GM19239 (cell line): Measurements from ENCODE around the gene TMEM94.
A peak's percentile ranks its signal among the peaks of the same experiment; 100 is the strongest.
"Not testable (repeated sequence)": the region's sequence is repeated elsewhere in the genome, so short reads cannot be mapped to it uniquely, and the experiment has no call there.

Experiments
- DNase-seq: peaks from one replicate; pipeline ENCODE4 v3.0.0; 2011; ENCODE audit warnings: low spot score; ENCODE audit not compliant: insufficient read length
- FAIRE-seq: peaks from 2 replicates; lab custom pipeline; 2011; peaks lifted over from hg19 to GRCh38; lab: Jason Lieb, UNC

Gene TMEM94

DNA sequence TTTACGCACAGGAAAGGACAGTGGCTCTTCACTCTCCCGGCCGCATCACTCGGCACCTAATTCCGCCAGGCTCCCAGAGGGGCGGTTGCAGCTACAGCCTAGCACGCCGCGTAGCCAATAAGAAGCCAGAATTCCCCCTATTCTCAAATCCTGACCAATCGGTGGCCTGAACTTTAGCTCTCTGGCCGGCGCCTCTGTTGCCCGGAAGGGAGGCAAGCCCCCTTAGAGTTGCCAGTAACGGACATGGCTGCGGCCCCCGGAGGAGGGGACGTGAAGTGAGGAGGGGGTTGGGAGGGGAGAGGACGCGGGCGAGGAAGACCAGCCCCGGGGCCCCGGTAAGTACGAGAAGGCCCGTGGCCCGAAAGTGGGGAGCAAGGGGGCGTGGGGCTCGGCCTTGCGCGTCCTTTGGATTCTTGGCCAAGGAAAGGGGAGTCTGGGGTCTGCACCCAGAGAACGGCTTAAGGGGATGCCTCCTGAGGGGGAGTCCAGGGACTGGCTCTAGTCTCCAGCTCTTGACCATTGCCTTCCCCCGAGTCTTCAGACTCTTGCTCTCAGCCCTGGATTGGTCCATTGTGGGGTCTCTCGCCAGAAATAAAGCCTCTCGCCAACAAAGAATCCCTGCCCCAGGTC lies at the start of gene TMEM94:
Gene TMEM94 (plus strand): TSS at position 219 of the 630 bp plus-strand sequence. CDS start 15,271 bp downstream, outside the sequence.
- DNase-seq, result peak; percentile 89
- FAIRE-seq, result peak; percentile 74

DNA sequence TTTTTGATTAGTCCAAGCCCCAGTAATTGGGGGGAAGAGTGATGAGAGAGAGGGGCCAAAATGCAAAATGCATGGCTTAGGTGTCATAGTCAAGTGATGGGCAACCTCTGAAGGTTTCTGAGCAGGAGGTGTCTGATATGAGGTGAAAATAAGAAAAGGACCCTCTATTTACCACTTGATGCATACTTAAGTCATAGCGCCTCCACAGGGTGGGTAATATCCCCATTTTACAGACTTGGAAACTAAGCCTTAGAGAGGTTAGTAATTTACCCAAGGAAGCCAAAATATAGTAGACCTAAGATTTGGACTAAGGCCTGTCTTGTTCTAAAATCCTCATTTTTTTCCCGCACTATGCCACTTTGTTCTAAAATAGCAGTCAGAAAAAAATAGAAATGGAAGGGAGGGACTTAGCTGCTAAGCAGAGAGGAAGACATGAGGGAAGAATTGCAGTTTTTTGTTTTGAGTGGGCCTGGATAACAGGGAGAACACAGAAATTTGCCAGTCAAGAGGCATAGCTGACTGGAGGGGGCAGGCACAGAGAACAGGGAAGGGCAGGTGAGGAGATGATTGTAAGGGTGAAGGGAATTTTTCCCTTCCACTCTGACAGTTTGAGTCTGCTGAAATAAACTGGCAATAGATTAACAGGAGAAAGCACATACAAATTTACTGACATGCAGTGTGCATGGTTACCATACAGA lies 48.6 kb upstream of the TMEM94 start:
- no peak for FAIRE-seq

DNA sequence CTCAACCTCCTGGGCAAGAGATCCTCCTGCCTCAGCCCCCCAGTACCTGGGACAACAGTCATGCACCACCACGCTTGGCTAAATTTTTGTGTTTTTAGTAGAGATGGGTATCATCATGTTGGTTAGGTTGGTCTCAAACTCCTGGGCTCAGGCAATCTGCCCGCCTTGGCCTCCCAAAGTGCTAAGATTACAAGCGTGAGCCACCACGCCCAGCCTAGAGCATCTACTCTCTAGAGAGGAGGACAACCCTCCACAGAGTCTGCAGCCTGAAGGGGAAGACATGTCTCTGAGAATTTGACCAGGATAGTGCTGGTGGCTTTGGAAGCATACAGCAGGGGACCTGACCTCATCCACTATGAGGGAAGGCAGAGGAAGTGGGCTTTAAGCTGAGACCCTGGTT lies 46.3 kb upstream of the TMEM94 start:
- FAIRE-seq (no peak), DNase-seq (no peak)

More for the DNA sequence above, 48.6 kb upstream of the TMEM94 start:
- no peak for DNase-seq

DNA sequence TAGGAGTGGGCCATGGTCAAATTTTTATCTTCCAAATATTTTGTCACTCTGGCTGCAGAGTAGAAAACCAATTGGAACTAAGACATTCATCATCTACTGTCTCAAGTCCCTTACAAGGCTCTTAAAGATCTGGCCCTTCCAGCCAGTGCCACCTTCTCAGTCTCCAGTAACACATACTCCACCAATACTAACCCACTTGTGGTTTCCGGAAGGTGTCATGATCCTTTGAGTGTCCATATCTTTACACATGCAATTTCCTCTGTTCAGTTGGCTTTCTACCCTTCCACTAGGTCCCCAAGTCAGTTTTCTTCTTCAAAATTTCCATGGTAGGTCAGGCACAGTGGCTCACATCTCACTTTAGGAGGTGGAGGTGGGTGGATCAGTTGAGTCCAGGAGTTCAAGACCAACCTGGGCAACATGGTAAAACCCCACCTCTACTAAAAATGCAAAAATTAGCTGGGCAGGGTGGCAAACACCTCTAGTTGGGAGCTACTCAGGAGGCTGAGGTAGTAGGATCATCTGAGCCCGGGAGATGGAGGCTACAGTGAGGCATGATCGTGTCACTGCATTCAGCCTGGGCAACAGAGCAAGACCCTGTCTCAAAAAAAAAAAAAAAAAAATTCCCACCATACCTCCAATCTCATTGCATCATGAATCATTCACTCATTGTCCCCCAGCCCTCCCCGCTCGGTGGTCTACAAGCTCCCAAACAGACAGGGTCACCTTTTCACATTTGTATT lies 44.9 kb upstream of the TMEM94 start:
- DNase-seq (no peak), FAIRE-seq (no peak)

DNA sequence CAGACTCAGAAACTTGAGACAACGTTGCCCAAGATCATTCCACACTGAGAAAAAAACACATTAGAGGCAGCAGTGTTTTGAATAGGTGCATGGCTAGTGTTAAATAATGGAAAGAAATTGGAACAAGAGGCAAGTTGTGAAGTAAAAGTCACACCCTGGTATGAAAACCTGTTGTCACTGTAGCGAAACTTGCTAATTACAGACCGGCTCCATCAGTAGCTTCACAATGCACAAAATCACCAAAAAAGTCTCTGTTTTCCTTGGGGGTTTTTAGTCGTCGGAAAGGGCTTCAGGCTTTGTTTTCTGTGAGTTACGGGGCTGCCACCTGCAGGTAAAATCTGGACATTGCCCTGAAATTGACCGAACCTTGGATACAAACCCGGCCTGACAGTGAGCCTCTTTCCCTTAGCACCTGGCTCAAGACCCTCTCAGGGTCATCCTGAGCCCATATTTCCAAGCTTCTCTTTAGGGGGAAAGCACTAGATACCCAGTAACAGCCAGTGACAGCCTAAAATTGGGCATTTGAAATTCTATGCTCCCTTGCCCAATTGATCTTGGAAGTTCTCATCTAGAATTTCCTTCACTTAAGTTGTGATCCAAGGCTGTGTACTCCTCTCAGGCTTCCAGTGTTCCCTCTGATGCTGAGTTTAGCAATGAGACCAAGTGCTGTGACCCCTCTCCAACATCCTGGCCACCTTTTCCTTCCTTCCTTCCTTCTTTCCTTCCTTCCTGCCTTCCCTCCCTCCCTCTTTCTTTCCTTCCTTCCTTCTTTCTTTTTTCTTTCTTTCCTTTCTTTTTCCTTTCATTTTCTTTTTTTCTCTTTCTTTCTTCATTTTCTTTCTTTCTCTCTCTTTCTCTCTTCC lies 43.7 kb upstream of the TMEM94 start:
- FAIRE-seq, result peak; percentile 87
- DNase-seq, result peak; percentile 70

DNA sequence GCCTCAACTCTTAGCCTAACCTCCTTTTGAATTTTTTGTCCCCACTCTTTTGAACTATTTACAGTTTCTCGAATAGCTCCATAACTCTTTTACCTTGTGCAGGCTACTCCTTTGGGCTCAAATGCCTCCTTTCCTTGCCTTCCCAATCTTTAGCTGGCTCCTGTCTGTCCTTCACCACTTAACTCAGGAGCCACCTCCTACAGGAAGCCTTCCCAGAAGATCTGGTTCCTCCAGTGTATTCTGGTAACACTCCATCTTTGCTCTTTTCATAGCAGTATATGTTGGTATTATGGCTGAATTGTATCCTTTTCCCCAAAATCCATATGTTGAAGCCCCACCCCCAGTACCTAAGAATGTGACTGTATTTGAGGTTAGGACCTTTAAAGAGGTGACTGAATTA lies 41.9 kb upstream of the TMEM94 start:
- FAIRE-seq (no peak), DNase-seq (no peak)

DNA sequence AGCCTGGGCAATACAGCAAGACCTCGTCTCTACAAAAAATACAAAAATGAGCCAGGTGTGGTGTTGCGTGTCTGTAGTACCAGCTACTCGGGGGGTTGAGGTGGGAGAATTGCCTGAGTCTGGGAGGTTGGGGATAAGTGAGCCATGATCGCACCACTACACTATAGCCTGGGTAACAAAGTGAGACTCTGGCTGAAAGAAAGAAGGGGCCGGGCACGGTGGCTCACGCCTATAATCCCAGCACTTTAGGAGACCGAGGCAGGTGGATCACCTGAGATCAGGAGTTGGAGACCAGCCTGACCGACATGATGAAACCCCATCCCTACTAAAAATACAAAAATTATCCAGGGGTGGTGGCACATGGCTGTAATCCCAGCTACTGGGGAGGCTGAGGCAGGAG lies 40.4 kb upstream of the TMEM94 start:
- DNase-seq (no peak), FAIRE-seq (no peak)

DNA sequence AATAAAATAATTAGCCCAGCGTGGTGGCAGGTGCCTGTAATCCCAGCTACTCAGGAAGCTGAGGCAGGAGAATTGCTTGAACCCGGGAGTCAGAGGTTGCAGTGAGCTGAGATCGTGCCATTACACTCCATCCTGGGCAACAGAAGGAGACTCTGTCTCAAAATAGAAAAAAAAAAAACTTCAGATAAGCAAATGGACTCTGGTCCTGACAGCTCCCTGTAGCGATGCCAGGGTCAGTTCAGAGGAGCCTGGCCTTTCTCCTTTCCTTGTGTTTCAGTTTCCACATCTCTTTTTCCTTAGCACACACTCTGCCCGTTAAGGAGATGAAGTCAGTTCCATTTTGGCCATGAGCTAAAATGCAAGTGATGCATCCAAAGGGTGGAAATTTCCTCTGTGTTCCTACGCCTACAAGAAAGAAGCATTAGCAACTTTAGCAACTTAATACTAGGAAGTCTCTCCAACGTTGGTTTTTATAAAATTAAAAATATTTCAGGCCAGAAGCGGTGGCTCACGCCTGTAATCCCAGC lies 39.3 kb upstream of the TMEM94 start:
- no peak for FAIRE-seq

DNA sequence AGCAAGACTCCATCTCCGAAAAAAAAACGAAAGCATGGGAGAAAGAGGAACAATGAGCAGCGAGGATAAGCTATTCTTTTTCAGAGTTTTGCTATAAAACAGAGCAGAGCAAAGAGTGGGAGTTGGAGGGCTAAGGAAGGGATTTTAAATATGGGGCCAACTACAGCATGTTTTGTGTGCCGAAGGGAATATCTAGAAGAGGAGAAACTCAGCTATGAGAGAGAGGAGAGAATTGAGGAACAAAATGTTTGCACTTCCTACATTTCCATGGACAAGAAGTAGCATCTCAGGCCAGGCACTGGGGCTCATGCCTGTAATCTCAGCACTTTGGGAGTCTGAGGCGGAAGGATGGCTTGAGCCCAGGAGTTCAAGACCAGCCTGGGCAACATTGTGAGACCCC lies 37.9 kb upstream of the TMEM94 start:
- no peak for DNase-seq
- no peak for FAIRE-seq

More for the DNA sequence above, 39.3 kb upstream of the TMEM94 start:
- DNase-seq, result no peak

DNA sequence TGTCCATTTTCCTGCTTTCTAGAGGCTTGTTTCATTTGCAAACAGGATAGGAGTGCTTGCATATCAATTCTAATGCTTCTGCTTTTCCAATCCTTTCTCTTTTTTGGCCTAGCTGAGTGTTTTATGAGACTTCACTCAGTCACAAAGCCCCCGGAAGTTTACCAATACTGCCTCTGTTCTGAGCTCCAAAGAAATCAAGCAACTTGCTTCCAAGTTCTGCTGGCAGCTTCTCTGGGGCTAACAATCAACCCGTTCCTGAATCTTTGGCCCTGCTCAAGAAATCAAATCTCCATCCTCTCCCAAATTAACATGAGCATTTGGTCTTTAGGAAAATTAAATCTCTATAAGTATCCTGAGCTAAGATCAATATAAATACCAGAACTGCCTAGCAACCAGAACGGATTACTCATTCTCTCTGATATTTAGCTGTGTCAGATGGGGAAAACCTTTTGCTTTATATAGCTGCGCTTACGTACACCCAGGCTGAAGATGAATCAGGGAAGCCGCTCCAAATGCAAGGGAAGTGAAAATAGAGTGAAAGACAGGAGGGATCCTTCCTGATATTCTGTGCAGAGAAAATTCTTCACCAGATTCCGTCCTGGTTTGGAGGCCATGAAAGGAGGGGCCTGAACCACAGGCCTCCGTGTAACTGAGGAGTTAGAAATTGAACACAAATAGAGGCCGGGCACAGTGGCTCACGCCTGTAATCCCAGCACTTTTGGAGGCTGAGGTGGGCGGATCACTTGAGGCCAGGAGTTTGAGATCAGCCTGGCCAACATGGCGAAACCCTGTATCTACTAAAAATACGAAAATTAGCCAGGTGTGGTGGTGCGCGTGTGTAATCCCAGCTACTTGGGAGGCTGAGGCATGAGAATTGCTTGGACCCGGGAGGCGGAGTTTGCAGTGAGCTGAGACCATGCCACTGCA lies 27.6 kb upstream of the TMEM94 start:
- FAIRE-seq, result no peak

DNA sequence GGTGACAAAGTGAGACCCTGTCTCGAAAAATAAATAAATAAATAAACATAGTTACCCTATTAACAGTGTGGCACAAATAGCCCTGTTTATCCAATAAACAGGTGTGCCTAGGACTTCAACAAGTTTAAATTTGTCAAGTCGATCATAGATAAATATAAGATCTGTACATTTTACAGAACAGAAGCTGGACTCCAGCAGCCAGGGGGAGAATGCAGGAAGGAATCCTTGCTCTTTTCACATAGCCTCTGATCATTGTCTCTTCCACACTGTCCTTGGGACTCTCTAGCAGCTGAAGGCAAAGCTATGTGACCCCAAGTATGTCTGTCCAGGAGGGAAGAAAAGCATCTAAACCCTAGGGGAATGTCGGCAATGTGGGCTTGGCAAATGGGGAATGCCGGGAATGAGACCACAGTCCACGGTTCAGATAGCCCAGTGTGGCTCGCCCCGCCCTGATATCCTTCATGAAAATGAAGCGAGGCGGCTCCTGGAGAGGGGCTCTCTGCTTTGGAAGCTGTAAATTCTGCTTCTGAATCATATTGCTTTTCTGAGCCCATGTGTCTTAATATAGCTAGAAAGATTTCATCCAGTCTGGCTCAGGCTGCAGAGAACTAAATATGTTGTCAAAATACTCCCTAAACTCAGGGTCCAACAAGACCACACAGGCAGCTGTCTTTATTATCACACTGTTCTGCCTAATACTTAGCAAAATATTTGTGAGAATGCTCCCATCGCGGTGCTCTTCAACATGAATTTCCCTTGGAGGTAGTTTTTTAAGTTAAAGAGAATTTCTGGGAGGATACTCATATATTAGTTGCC lies 26.1 kb upstream of the TMEM94 start:
- DNase-seq (no peak), FAIRE-seq (no peak)

More for the DNA sequence above, 27.6 kb upstream of the TMEM94 start:
- no peak for DNase-seq

DNA sequence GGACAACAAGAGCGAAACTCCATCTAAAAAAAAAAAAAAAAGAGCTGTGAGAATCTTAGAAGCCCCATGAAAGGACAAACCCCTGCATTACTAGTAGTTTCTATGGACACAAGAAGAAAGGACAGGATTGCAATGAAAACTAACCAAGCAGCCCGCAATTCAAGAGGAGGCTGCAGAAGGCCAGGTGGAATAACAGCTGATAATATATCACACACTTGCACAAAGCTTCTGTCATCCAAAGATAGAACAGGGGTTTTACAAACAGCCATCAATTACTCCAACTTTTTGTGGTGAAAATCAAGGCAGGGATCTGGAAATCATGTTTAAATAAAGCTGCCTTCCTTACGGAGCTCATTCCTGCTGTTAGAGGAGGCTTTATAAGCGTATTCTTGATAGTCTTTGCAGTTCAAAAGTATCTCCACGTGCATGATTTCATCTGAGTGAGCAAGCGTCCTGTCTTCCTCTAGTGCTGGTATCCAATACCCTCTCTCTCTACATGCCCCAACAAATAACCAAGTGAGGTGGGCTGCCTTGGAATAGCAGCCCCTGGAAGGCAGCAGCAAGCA lies 23.1 kb upstream of the TMEM94 start:
- FAIRE-seq (no peak), DNase-seq (no peak)

DNA sequence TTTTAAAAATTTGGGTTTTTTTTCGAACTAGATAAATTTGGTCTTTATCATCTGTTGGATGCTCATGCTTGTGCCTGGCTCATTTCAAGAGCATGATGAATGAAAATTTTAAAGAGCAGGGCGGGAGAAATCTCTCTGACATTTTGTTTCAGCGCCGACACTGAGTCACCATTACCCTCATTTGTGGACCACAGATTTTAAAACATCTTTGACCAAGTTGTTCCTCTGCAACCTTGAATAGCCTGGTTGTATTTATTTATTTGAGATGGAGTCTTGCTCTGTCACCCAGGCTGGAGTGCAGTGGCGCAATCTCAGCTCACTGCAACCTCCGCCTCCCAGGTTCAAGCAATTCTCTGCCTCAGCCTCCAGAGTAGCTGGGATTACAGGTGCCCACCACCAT lies 22.0 kb upstream of the TMEM94 start:
- DNase-seq, FAIRE-seq: not testable (repeated sequence)

DNA sequence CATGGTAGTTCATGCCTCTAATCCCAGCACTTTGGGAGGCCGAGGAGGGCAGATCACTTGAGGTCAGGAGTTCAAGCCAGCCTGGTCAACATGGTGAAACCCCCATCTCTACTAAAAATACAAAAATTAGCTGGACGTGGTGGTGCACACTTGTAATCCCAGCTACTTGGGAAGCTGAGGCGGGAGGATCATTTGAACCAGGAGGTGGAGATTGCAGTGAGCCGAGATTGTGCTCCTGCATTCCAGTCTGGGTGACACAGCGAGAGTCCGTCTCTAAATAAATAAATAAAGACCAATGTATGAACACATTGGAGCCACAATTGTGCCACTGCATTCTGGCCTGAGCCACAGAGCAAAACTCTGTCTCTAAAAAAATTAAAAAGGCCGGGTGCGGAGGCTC lies 19.0 kb upstream of the TMEM94 start:
- DNase-seq, FAIRE-seq: not testable (repeated sequence)

DNA sequence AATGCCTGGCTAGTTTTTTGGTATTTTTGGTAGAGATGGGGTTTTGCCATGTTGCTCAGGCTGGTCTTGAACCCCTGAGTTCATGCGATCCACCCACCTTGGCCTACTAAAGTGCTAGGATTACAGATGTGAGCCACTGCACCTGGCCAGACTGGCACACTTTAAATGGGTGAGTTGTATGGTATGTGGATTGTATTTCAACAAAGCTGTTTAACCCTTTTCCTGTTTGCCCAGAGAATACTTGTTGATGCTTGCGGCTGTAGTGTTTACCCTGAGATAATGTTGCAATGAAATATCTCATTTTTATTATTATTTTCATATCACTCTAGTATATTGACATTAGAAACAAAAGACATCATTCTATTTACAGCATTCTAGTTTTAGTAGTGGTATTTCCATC lies 17.1 kb upstream of the TMEM94 start:
- no peak for FAIRE-seq

DNA sequence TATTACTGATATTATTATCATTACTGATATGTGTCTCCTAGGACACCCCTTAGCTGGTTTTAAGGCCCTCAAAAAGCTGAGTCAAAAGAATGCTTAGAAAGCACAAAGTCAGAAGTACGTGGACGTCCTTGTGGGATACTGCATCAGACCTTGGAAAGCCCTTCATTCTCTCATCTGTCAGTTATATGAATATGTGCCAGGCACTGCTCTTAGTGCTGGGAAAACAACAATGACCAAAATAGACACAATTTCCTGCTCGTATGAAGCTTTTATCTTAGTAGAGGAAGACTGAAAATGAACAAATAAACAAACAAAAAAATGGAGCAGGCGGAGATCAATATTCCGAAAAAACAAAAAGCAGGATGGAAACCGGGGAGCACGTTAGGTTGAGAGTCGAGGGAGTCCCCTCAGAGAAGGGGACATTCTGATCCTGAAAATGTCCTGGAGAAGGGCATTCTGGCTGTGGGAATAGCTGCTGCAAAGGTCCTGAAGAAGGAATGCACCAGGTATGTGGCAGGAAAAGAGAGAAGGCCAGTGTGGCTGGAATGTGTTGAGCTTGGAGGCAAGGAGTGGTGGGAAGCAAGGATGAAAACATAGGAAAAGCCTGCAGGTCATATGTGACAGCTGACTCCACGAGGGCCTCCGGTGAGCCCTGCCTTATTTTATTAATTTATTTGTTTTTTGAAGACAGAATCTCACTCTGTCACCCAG lies 15.5 kb upstream of the TMEM94 start:
- FAIRE-seq (no peak), DNase-seq (no peak)

More for the DNA sequence above, 17.1 kb upstream of the TMEM94 start:
- no peak for DNase-seq
